Epithelial cell of esophagus (primary cell): Measurements from ENCODE around the gene RPN1.

Source experiments
- DNase-seq: peaks from one replicate; pipeline ENCODE4 v3.0.0; 2010; ENCODE audit warnings: low read depth
- H3K4me3 ChIP-seq: 2 replicates; pipeline ENCODE4 v1.5.1; 2011; ENCODE audit warnings: mild to moderate bottlenecking, low read length, control low read depth
- TF ChIP-seq, protein P1 (sequence below): IDR thresholded peaks from 2 replicates; pipeline ENCODE4 v1.5.1; 2011; ENCODE audit warnings: low read depth, mild to moderate bottlenecking, low read length, control low read depth, inconsistent platforms; ENCODE audit not compliant: insufficient read depth; ENCODE audit errors: missing control alignments

The RPN1 gene

DNA sequence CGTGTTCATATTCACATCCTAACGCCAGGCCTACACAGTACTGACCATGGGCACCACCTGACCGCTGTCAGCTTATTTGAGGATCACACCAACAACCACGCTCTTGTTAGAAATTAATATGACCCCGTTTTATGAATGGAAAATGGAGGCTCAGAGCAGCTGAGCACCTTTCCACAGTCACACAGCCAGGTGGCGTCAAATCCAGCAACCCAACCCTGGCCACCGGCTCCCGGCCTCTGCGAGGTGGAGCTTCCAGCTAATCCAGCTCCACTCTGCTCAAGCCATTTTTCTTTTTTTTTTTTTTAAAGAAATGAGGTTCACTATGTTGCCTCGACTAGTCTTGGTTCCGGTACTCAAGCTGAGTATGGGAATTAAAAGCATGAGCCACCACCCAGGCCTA, 41.3 kb downstream of the RPN1 start:
- H3K4me3 ChIP-seq, result no peak overlapping the region
- TF ChIP-seq, protein P1, sequence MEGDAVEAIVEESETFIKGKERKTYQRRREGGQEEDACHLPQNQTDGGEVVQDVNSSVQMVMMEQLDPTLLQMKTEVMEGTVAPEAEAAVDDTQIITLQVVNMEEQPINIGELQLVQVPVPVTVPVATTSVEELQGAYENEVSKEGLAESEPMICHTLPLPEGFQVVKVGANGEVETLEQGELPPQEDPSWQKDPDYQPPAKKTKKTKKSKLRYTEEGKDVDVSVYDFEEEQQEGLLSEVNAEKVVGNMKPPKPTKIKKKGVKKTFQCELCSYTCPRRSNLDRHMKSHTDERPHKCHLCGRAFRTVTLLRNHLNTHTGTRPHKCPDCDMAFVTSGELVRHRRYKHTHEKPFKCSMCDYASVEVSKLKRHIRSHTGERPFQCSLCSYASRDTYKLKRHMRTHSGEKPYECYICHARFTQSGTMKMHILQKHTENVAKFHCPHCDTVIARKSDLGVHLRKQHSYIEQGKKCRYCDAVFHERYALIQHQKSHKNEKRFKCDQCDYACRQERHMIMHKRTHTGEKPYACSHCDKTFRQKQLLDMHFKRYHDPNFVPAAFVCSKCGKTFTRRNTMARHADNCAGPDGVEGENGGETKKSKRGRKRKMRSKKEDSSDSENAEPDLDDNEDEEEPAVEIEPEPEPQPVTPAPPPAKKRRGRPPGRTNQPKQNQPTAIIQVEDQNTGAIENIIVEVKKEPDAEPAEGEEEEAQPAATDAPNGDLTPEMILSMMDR, result no peak
- no peak for DNase-seq

DNA sequence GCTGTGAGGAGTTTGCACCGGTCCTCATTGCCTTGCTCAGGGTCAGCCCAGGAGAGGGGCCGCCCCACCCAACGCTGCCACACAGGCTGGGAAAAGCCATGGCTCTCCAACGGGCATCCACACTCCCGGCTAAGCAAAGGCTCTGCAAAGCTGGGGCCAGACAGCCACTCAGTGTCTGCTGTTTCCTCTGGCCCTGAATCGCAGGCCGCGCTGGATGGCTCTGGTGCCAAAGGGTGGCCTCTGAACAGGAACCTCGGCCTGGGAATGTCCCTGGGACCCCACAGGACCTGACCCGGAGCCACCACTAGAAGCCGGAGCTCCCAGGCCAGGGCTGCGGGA, 42.9 kb downstream of the RPN1 start:
- TF ChIP-seq, protein P1, result no peak
- peak overlapping the region; percentile 58 for H3K4me3 ChIP-seq

DNA sequence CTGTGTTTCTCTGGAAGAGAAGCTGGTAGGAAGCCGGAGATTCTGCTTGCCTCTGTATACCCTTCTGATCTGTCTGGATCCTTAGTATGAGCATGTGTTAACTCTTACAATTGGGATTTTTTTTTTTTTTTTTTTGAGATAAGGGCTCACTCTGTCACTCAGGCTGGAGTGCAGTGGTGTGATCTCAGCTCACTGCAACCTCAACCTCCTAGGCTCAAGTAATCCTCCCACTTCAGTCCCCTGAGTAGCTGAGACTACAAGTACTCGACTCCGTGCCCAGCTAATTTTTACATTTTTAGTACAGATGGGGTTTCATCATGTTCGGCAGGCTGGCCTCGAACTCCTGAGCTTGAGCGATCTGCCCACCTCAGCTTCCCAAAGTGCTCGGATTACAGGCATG, 44.5 kb downstream of the RPN1 start:
- TF ChIP-seq, protein P1, result no peak
- no peak overlapping the region for H3K4me3 ChIP-seq
- DNase-seq, result no peak

More for the DNA sequence above, 42.9 kb downstream of the RPN1 start:
- no peak for DNase-seq

DNA sequence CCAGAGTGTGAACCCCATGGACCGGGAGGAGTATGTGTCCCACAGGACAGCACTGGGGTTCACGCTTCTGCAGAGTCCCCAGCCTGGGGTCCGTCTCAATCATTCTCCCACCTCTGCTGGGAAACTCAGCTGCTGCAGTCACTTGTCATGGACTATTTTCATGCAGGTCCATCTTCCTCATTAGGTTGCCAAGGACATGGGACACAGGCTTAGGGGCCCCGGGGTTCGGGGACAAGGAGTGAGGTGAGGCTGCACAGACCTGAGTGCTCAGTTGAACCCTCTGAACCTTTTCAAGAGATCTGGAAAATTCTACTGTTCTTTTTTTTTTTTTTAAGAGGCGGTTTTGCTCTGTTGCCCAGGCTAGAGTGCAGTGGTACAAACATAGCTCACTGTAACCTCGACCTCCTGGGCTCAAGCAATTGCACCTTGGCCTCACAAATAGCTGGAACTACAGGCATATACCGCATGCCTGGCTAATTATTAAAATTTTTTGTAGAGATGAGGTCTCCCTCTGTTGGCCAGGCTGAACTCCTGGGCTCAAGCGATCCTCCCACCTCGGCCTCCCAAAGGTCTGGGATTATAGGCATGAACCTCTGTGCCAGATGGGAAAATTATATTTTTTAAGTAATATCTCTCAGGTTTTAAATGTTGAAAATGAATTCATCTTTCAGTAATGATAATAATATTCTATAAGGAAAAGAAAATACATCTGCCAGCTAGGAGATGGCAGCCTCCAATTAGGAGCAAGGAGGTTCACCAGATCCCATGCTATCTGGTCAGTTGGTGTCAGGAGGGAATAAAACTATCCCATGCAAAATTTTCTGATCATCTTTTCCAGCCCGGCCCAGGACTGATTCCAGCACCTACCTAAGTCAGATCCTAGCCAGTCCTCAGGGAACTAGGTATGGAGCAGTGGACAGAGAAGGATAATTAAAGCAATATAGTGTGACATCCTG, 45.2 kb downstream of the RPN1 start:
- H3K4me3 ChIP-seq, result no peak overlapping the region
- TF ChIP-seq, protein P1, result no peak
- no peak for DNase-seq

DNA sequence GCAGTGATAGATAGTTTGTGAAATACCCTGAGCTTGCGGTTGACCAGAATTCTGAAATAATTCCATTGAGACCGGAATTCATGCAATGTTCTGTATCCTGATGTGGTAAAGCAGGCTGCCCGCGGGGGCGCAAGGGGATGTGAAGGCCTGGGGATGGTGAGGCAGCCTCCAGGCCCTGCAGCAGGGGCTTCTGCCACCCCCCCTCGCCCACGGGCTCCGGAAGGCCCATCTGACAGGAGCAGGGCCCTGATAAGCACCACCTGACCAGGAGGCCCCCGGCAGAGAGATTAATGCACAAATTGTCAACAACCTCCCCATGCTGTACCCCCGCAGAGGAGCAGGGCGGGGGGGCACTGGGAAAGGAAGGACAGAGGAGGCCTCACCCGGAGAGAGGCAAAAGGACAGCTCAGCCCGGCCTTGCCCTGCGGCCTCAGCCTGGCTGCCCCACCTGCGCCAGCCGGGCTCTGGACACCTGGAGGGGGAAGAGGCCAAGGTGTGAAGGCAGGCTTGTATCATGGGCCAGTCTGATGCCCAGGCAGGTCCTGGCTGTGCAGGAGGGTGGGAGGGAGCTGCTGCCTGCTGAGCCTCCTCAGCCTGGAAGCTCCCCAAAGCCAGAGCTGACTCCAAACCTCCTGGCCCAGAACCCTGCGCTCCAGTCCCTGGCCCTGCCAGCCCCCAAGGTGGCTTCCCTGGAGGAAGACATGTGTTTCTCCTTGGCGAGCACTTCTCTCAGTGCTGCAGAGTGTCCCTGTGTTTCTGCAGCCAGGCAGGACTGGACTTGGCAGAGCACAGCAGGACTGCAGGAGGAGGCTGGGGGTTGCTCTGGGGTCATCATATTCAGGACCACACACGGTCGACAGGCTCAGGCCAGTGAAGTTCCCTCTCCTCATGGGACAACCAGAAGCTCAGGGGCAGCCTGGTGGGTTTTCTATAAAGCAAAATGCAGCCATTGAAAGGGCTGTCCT, 46.5 kb downstream of the RPN1 start:
- no peak for DNase-seq
- no peak overlapping the region for H3K4me3 ChIP-seq
- TF ChIP-seq, protein P1, result no peak

DNA sequence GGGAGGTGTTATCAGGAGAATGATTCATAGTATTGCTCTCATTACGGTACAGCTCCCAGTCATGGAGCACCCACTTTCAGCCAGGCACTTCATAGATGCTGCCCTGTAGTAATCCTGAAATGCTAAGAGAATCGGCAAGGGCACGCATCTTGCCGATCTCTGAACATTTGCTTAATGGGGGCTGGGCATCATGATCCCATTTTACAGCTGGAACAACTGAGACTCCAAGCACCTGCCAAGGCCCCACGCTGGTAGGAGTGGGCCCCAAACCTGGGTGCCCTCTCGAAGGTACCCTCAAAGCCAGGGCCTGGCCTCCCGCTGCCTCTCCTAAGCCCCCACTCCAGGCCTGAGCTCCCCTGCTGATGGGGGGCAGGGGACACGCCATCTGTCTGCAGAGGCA, 47.3 kb downstream of the RPN1 start:
- TF ChIP-seq, protein P1, result no peak
- DNase-seq, result no peak
- no peak overlapping the region for H3K4me3 ChIP-seq
